Measurements from ENCODE around the gene ACIN1.
"Not testable (repeated sequence)": the region's sequence is repeated elsewhere in the genome, so short reads cannot be mapped to it uniquely, and the experiment has no call there.

Gene ACIN1

DNA sequence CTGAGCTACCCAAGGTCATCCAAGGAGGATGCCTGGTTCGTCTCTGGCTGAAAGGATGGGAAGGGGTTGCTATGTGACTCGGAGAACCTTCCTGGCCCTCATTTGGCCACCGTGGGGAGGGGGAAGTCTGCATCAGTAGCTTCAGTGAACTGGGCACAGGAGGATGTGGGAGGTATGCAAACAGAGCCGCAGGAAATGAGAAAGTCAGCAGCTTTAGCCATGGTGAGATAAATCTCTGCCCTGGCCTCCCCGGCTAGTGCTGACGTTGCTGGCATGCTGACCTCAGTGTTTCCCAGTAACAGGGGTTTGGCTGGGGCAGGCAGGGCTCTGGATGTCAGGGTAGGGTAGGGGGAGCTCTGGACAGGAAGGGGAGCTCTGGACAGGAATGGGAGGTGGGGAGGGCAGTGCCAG, 26.4 kb upstream of the ACIN1 start:
- DNase-seq: peak; percentile 90

DNA sequence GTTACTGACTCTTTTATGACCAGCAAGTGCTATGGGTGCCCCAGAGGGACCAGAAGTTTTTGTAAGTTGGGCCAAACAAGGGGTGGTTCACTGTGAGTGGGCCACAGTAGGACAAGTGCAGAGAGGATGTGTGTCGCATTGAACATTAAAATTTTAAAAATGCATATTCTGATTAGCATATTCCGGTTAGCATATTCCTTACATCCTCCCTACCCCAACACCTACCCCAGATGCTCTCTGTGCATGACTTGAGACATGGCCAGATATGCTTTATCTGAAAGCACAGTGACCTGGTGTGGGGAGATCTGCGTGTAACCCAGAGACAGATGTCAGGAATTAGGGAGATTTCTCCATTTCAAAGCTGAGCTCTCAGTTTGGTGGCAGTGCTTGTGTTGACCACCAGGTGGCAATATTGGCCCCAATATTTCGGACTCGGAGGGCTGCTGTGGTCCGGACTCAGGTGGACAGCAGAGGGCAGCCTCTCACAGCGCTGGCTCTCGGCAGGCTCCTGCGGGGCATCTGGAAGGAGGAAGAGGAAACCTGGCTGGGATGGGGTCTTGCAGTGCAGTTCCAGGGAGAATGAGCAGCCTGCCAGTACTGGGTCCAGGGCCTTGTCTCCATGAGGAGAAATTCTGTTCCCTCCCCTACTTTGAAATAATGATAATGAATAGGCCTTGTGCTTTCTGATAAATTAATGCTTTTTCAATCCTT, 25.8 kb upstream of the ACIN1 start:
- DNase-seq: peak; percentile 73

DNA sequence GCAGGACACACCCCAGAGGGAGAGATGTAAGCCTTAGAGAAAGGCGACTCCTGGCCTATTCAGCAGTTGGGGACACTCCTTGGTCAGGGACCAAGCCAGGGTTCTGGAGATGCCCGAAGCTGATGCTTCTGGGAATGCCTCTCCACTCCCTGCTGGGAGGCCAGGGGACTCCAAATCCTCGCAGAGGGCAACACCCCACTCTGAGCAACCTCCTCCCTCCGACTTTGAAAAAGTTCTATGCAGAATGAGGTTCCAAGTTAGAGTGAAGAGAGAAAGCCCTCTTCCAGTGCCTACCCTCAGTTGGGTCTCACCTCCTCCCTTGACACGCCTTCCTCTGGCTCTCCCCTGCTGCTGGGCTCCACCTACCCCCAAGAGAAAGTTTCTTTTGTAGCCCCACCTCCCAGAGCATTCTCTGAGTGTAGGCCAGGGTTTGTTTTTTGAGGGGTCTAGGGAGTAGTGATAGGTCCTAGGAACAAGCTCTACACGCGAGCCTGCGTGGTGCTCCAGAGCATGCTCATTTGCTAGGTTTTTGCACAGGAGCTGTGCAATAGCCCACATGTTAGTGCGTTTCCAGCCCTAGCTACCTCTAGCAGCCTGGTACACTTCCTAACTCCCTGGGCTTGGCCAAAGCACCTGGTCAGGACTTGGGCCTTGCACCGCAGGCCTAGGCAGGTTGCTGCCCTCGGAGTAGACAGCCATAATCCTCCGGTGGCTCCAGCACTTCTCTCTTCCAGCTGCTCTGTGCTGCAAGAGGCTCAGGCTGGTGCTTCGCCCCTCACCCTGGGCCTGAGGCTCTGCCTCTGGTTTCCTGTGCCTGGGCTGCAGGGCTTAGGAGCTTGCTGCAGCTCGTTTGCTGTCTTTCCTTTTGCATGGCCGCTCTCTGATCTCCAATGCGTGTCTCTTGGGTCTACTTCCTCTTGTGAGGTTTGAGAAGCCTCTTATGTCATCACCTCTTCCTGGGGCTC, 24.7 kb upstream of the ACIN1 start:
- no peak for DNase-seq

- no peak for DNase-seq
These were observed 23.8 kb upstream of the ACIN1 start, which contains the start of gene CEBPE for GRCh38 chr14:23118506-23119362. Gene CEBPE (minus strand): TSS chr14:23119255. CDS start chr14:23119091, 164 bp downstream.

- DNase-seq: no peak
These were observed 22.6 kb upstream of the ACIN1 start for GRCh38 chr14:23117371-23118020.

DNA sequence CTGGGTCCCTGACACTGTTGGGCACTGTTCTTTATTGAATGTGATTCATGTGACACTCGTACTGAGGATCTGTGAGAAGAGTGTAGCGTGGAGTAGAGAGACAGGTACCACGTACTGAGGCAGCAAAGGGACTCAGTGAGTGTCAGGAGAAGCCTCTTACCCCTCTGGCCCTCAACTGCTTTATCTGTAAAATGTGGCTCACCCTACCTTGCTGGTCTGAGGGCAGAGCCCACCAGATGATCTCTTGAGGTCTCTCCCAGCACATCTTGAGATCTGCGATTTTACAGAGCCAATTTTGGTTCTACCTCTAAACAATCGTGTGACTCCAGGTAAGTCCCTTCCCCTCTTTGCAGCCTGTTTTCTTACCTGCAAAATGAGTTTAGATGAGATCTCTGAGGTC, 21.0 kb upstream of the ACIN1 start:
- no peak for DNase-seq

GRCh38 chr14:23115039-23115731, 20.2 kb upstream of the ACIN1 start:
- peak; percentile 96 for DNase-seq

GRCh38 chr14:23114669-23115038, 19.7 kb upstream of the ACIN1 start:
- no peak for DNase-seq

DNA sequence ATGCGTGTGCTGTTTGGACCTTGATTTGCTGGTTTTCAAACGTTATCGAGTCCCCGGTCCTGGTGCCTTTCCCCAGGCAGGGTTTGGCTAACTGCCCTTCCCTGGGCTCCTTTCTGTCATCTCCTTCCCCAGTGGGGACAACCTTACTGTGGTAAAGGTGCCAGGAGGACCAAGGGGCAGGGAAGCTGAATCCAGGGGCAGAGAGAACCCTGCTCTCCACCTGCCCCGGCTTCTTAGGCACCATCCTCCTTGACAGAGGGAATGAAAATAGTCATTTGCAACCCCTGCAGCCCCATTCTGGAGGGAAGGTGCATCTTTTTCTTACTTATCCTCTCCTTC, 19.2 kb upstream of the ACIN1 start:
- DNase-seq: no peak

- no peak for DNase-seq
These were observed 18.6 kb upstream of the ACIN1 start for GRCh38 chr14:23113431-23114119.

- DNase-seq: no peak
These were observed 17.6 kb upstream of the ACIN1 start for GRCh38 chr14:23112359-23113178.

GRCh38 chr14:23110579-23111365, 15.8 kb upstream of the ACIN1 start:
- DNase-seq: no peak

GRCh38 chr14:23109769-23110168, 14.8 kb upstream of the ACIN1 start:
- no peak for DNase-seq

- DNase-seq: not testable (repeated sequence)
These were observed 13.2 kb upstream of the ACIN1 start for GRCh38 chr14:23108169-23108568.

DNA sequence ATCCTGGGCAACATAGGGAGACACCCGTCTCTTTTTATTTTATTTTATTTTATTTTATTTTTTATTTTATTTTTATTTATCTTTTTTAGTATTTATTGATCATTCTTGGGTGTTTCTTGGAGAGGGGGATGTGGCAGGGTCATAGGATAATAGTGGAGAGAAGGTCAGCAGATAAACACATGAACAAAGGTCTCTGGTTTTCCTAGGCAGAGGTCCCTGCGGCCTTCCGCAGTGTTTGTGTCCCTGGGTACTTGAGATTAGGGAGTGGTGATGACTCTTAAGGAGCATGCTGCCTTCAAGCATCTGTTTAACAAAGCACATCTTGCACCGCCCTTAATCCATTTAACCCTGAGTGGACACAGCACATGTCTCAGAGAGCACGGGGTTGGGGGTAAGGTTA, 12.7 kb upstream of the ACIN1 start:
- not testable (repeated sequence) for DNase-seq

DNA sequence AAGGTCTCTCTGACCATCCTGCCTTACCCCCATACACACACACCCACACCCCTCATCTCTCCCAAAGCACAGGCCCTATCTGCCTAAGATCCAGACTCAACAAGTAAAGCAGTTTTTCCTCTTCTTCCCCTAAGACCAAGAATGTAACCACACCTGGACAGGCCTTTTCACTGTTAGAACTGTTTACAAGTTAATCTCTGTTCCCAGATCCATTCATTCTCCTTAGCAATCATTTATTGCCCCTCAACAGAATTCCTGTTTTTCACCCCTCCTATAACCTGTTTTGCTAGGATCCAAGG, 11.8 kb upstream of the ACIN1 start:
- no peak for DNase-seq

DNA sequence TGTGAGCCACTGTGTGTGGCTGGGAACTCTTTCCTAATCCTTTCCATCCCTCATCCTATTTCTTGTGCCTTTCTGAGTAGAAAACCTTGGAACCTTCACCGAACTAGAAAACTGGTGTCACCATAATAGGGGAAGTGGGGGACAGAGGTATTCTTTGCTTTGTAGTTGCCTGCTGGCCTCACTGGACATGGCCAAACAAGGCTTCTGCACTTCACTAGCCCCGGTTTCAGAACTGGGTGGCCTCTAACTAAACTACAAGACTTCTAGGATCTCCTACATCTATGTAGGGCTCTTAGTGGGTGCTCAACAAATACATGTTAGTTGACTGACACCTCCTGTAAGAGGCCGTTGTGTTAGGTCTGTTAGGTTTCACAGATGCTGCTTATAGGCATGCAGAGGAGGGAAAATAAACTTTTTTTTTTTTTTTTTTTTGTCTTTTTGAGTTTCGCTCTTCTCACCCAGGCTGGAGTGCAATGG, 10.4 kb upstream of the ACIN1 start:
- DNase-seq: no peak

DNA sequence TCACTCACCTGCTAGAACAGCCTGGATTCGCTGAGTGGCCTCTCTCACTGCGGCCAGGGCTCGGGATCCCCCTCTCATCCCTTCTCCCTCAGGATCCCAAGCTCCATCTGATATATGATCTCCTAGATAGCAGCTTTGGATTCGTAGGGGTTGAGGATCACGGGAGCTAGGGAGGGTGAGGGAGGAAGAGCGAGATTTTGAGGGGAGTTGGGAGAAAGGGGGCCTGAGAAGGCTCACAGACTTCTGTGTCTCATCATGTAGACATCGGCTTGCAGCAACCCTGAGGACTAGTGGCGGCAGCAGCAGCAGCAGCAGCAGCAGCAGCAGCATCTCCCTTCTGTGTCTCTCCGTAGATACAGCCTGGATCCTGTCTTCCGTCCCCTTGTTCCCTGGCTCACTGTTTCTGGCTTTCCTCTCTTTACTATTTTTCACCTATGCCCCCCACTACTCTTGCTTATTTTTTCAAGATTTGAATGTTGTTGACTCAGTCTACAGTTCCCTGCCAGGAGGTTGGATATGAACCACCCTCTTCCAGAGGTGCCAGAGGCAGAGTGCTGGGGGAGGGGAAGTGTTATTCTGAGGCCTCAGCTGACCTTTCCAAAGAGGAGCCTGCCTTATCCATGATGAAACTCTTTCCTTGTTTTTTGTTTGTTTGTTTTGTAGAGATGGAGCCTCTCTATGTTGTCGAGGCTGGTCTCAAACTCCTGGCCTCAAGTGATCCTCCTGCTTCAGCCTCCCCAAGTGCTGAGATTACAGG, 9.8 kb upstream of the ACIN1 start, which contains the start of gene CIROP:
Gene CIROP, minus strand, starts transcription at position 399 of the 757 bp plus-strand sequence. Its CDS starts 69 bp downstream, at position 330.
- DNase-seq: no peak

Data from kidney glomerular epithelial cell (primary cell).